A673 (cell line): ENCODE data around the gene PMS2. TPM values are rescaled to one million over a fixed set of nuclear protein-coding genes. Genes with fewer than 3 reads are reported as not detected.

Source experiments
- BruUV-seq: library from RNA; stranded (reverse); fragments of 400-500 nt; replicated peaks from 2 replicates; lab custom pipeline; 2021; lab: Mats Ljungman, UMichigan
- CTCF ChIA-PET: fragments of 300-600 bp; sonication (Branson Sonifier 250); formaldehyde crosslinking; loops from one replicate; lab custom pipeline; 2022; ENCODE audit warnings: antibody characterized with exemption; lab: Charles Lee
- POLR2A ChIA-PET: fragments of 300-600 bp; sonication (Branson Sonifier 250); formaldehyde crosslinking; loops from one replicate; lab custom pipeline; 2022; ENCODE audit warnings: antibody characterized with exemption; ENCODE audit not compliant: low non-redundant PET; lab: Charles Lee
- DNase-seq: peaks from one replicate; pipeline ENCODE4 v3.0.0-alpha.2; 2015; ENCODE audit warnings: low spot score
- H3K27ac ChIP-seq: fragments of 200-600 bp; sonication (generic); 2 replicates; pipeline ENCODE4 v1.5.1; 2016; ENCODE audit warnings: mixed run types, low read depth, mild to moderate bottlenecking, mixed read lengths, antibody characterized with exemption, low read length; ENCODE audit not compliant: poor library complexity, severe bottlenecking
- H3K27me3 ChIP-seq: fragments of 200-600 bp; sonication (generic); replicated peaks from 2 replicates; pipeline ENCODE4 v1.6.1; 2017; ENCODE audit warnings: mixed run types, low read depth, mild to moderate bottlenecking, mixed read lengths, antibody characterized with exemption, low read length; ENCODE audit not compliant: insufficient read depth, poor library complexity
- H3K36me3 ChIP-seq: fragments of 200-600 bp; sonication (generic); 2 replicates; pipeline ENCODE4 v1.6.1; 2016; ENCODE audit warnings: mixed run types, mild to moderate bottlenecking, mixed read lengths, antibody characterized with exemption, low read length; ENCODE audit not compliant: insufficient read depth, poor library complexity, severe bottlenecking
- H3K4me1 ChIP-seq: fragments of 200-600 bp; sonication (generic); 2 replicates; pipeline ENCODE4 v1.6.1; 2017; ENCODE audit warnings: mixed run types, mild to moderate bottlenecking, mixed read lengths, antibody characterized with exemption, low read length; ENCODE audit not compliant: insufficient read depth, poor library complexity, severe bottlenecking
- H3K4me3 ChIP-seq: fragments of 200-600 bp; sonication (generic); 2 replicates; pipeline ENCODE4 v1.5.1; 2016; ENCODE audit warnings: low read depth, mixed run types, mild to moderate bottlenecking, mixed read lengths, low read length; ENCODE audit not compliant: poor library complexity, severe bottlenecking
- H3K9me3 ChIP-seq: fragments of 200-600 bp; sonication (generic); 2 replicates; pipeline ENCODE4 v1.6.1; 2016; ENCODE audit warnings: mixed run types, low read depth, mild to moderate bottlenecking, mixed read lengths, antibody characterized with exemption, low read length; ENCODE audit not compliant: poor library complexity, severe bottlenecking
- CTCF ChIP-seq: fragments of 300-800, 200-600 bp; sonication (generic); conservative IDR thresholded peaks from 2 replicates; pipeline ENCODE4 v1.5.1; 2017; ENCODE audit warnings: low read depth, mild to moderate bottlenecking, antibody characterized with exemption, low read length, moderate library complexity, mixed read lengths
- EZH2 ChIP-seq: fragments of 200-600 bp; sonication (generic); IDR thresholded peaks from 2 replicates; pipeline ENCODE4 v1.6.1; 2017; ENCODE audit warnings: borderline replicate concordance, low read depth, mild to moderate bottlenecking, mixed read lengths, antibody characterized with exemption, low read length; ENCODE audit not compliant: poor library complexity, severe bottlenecking
- intact Hi-C: fragments of 100-400 bp; cut with micrococcal nuclease; formaldehyde crosslinking; loops from one replicate; pipeline ENCODE4 v1.10.0; 2022; ENCODE audit not compliant: unreplicated experiment
- total RNA-seq: library from RNA; stranded (reverse); gene quantifications from 2 replicates; pipeline ENCODE4 v1.2.3, GENCODE V29; 2021

PMS2 gene
- total RNA-seq, 1 experiment from 2014 or later, result 14.6 TPM

DNA sequence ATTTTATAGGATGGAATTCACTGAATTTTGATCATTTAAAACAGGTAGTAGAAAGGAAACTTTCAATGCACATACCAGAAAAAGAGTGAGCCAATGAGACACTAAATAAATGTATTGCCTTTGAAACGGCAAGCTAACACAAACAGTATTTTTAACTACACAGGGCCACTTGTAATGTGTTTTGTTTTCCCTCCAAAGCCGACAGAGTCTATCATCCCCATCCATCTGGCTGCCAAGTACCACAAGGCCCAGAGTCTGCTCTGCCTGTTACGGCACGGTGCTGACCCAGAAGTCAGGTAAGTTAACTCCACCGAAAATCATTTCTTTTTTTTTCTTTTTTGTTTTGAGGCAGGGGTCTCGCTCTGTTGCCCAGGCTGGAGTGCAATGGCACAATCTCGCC is 23.8 kb upstream of the PMS2 start:
- DNase-seq, result no peak
- H3K27ac ChIP-seq, result no peak overlapping the region
- no TSS peak for BruUV-seq
- CTCF ChIA-PET, result no interaction called here
- H3K27me3 ChIP-seq, result no peaks in the 10 kb centered on the region
- peaks cover 51% of the 10 kb centered on the region for H3K36me3 ChIP-seq
- intact Hi-C loops, result no loop called here
- no peaks in the 10 kb centered on the region for H3K9me3 ChIP-seq
- no peak overlapping the region for H3K4me3 ChIP-seq
- TF ChIP-seq EZH2, result no peak
- TF ChIP-seq CTCF, result no peak
- no peaks in the 10 kb centered on the region for H3K4me1 ChIP-seq
- POLR2A ChIA-PET, result no interaction called here

GRCh38 chr7:6032167-6032566 is 23.3 kb upstream of the PMS2 start:
- intact Hi-C loops, result no loop called here
- POLR2A ChIA-PET, result no interaction called here
- Histone ChIP-seq H3K27me3 (no peaks in the 10 kb centered on the region), H3K4me1 (no peaks in the 10 kb centered on the region), H3K36me3 (peaks cover 51% of the 10 kb centered on the region), H3K27ac (no peak overlapping the region), H3K4me3 (no peak overlapping the region), H3K9me3 (no peaks in the 10 kb centered on the region)
- no peak for DNase-seq
- no TSS peak for BruUV-seq
- CTCF ChIA-PET, result no interaction called here
- TF ChIP-seq EZH2, result no peak
- TF ChIP-seq CTCF, result no peak

DNA sequence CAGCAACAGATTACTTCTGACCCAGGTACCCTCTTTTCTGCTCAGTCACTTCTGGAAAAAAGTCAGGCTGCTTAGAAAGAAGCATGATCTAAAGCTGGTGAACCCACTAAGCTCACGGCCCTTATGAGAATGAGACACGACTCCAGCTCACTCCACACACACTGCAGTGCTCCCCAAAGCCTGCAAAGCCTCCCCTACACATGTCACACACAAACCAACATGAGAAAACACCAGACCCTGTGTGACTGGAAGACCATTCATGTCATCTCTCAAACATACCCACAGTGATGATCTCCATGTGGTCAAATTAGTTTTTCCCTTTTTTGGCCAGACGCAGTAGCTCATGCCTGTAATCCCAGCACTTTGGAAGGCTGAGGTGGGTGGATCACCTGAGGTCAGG is 22.7 kb upstream of the PMS2 start:
- DNase-seq, result no peak
- POLR2A ChIA-PET, result no interaction called here
- CTCF ChIA-PET, result no interaction called here
- Histone ChIP-seq H3K4me3 (no peak overlapping the region), H3K27me3 (no peaks in the 10 kb centered on the region), H3K4me1 (no peaks in the 10 kb centered on the region), H3K9me3 (no peaks in the 10 kb centered on the region), H3K36me3 (peaks cover 52% of the 10 kb centered on the region), H3K27ac (no peak overlapping the region)
- TF ChIP-seq EZH2 (no peak), CTCF (no peak)
- intact Hi-C loops, result no loop called here
- no TSS peak for BruUV-seq
